ENCODE results near the gene MELK.
"Not testable (repeated sequence)": the region's sequence is repeated elsewhere in the genome, so short reads cannot be mapped to it uniquely, and the experiment has no call there.

The MELK gene

GRCh38 chr9:36572515-36573418 is at the start of gene MELK:
MELK (plus strand) TSS chr9:36572895; CDS start chr9:36581682, 8,787 bp downstream.
- H3K36me3 ChIP-seq (ENCODE audit: insufficient read depth, low read length): no peaks in the 10 kb centered on the region
- peaks cover 7% of the 10 kb centered on the region for H3K4me1 ChIP-seq (ENCODE audit: insufficient read depth, low read length)

GRCh38 chr9:36530224-36530623 is 42.5 kb upstream of the MELK start:
- no peak overlapping the region for H2AFZ ChIP-seq (ENCODE audit: low read depth, low read length)
- H3K27me3 ChIP-seq (ENCODE audit: insufficient read depth, low read length): no peaks in the 10 kb centered on the region
- peaks cover 3% of the 10 kb centered on the region for H3K4me1 ChIP-seq (ENCODE audit: insufficient read depth, low read length)
- H3K36me3 ChIP-seq (ENCODE audit: insufficient read depth, low read length): no peaks in the 10 kb centered on the region
- no peak overlapping the region for H3K4me3 ChIP-seq (ENCODE audit: low read length)
- H3K9me3 ChIP-seq (ENCODE audit: low read length): no peaks in the 10 kb centered on the region

More at GRCh38 chr9:36572515-36573418, at the start of gene MELK:
- Histone ChIP-seq H3K9me3 (ENCODE audit: low read length) (no peaks in the 10 kb centered on the region), H3K27me3 (ENCODE audit: insufficient read depth, low read length) (no peaks in the 10 kb centered on the region), H3K4me3 (ENCODE audit: low read length) (peak within 1 kb of the TSS; percentile 99), H2AFZ (ENCODE audit: low read depth, low read length) (peak within 1 kb of the TSS; percentile 98)

- no peaks in the 10 kb centered on the region for H3K36me3 ChIP-seq (ENCODE audit: insufficient read depth, low read length)
- no peak overlapping the region for H2AFZ ChIP-seq (ENCODE audit: low read depth, low read length)
- no peak overlapping the region for H3K4me3 ChIP-seq (ENCODE audit: low read length)
- no peaks in the 10 kb centered on the region for H3K9me3 ChIP-seq (ENCODE audit: low read length)
- H3K4me1 ChIP-seq (ENCODE audit: insufficient read depth, low read length): peaks cover 3% of the 10 kb centered on the region
- no peaks in the 10 kb centered on the region for H3K27me3 ChIP-seq (ENCODE audit: insufficient read depth, low read length)
Observed at GRCh38 chr9:36532353-36532752, 40.3 kb upstream of the MELK start.

- not testable (repeated sequence) for H3K27me3 ChIP-seq (ENCODE audit: insufficient read depth, low read length); H2AFZ ChIP-seq (ENCODE audit: low read depth, low read length); H3K4me1 ChIP-seq (ENCODE audit: insufficient read depth, low read length); H3K4me3 ChIP-seq (ENCODE audit: low read length); H3K9me3 ChIP-seq (ENCODE audit: low read length); H3K36me3 ChIP-seq (ENCODE audit: insufficient read depth, low read length)
Observed at GRCh38 chr9:36533726-36534125, 39.0 kb upstream of the MELK start.

- Histone ChIP-seq H2AFZ (ENCODE audit: low read depth, low read length) (no peak overlapping the region), H3K4me1 (ENCODE audit: insufficient read depth, low read length) (peaks cover 3% of the 10 kb centered on the region), H3K4me3 (ENCODE audit: low read length) (no peak overlapping the region), H3K27me3 (ENCODE audit: insufficient read depth, low read length) (no peaks in the 10 kb centered on the region), H3K36me3 (ENCODE audit: insufficient read depth, low read length) (no peaks in the 10 kb centered on the region), H3K9me3 (ENCODE audit: low read length) (no peaks in the 10 kb centered on the region)
Observed at GRCh38 chr9:36535107-36535506, 37.6 kb upstream of the MELK start.

GRCh38 chr9:36537861-36538260 is 34.8 kb upstream of the MELK start:
- no peak overlapping the region for H3K4me3 ChIP-seq (ENCODE audit: low read length)
- H3K27me3 ChIP-seq (ENCODE audit: insufficient read depth, low read length): no peaks in the 10 kb centered on the region
- no peaks in the 10 kb centered on the region for H3K9me3 ChIP-seq (ENCODE audit: low read length)
- peaks cover 3% of the 10 kb centered on the region for H3K4me1 ChIP-seq (ENCODE audit: insufficient read depth, low read length)
- H2AFZ ChIP-seq (ENCODE audit: low read depth, low read length): no peak overlapping the region
- no peaks in the 10 kb centered on the region for H3K36me3 ChIP-seq (ENCODE audit: insufficient read depth, low read length)

- Histone ChIP-seq H3K36me3 (ENCODE audit: insufficient read depth, low read length) (no peaks in the 10 kb centered on the region), H3K27me3 (ENCODE audit: insufficient read depth, low read length) (no peaks in the 10 kb centered on the region), H3K9me3 (ENCODE audit: low read length) (no peaks in the 10 kb centered on the region), H2AFZ (ENCODE audit: low read depth, low read length) (no peak overlapping the region), H3K4me1 (ENCODE audit: insufficient read depth, low read length) (no peaks in the 10 kb centered on the region), H3K4me3 (ENCODE audit: low read length) (no peak overlapping the region)
Observed at GRCh38 chr9:36542355-36542754, 30.3 kb upstream of the MELK start.

- Histone ChIP-seq H3K4me3 (ENCODE audit: low read length) (no peak overlapping the region), H3K4me1 (ENCODE audit: insufficient read depth, low read length) (no peaks in the 10 kb centered on the region), H3K9me3 (ENCODE audit: low read length) (no peaks in the 10 kb centered on the region), H2AFZ (ENCODE audit: low read depth, low read length) (no peak overlapping the region), H3K36me3 (ENCODE audit: insufficient read depth, low read length) (no peaks in the 10 kb centered on the region), H3K27me3 (ENCODE audit: insufficient read depth, low read length) (no peaks in the 10 kb centered on the region)
Observed at GRCh38 chr9:36543916-36544315, 28.8 kb upstream of the MELK start.

GRCh38 chr9:36547598-36547997 is 25.1 kb upstream of the MELK start:
- no peaks in the 10 kb centered on the region for H3K36me3 ChIP-seq (ENCODE audit: insufficient read depth, low read length)
- H2AFZ ChIP-seq (ENCODE audit: low read depth, low read length): no peak overlapping the region
- H3K27me3 ChIP-seq (ENCODE audit: insufficient read depth, low read length): no peaks in the 10 kb centered on the region
- no peaks in the 10 kb centered on the region for H3K9me3 ChIP-seq (ENCODE audit: low read length)
- H3K4me3 ChIP-seq (ENCODE audit: low read length): no peak overlapping the region
- H3K4me1 ChIP-seq (ENCODE audit: insufficient read depth, low read length): no peaks in the 10 kb centered on the region

GRCh38 chr9:36548454-36548853 is 24.2 kb upstream of the MELK start:
- Histone ChIP-seq H3K9me3 (ENCODE audit: low read length) (no peaks in the 10 kb centered on the region), H3K27me3 (ENCODE audit: insufficient read depth, low read length) (no peaks in the 10 kb centered on the region), H3K4me1 (ENCODE audit: insufficient read depth, low read length) (no peaks in the 10 kb centered on the region), H3K4me3 (ENCODE audit: low read length) (no peak overlapping the region), H3K36me3 (ENCODE audit: insufficient read depth, low read length) (no peaks in the 10 kb centered on the region), H2AFZ (ENCODE audit: low read depth, low read length) (no peak overlapping the region)

- no peak overlapping the region for H3K4me3 ChIP-seq (ENCODE audit: low read length)
- no peaks in the 10 kb centered on the region for H3K27me3 ChIP-seq (ENCODE audit: insufficient read depth, low read length)
- no peaks in the 10 kb centered on the region for H3K4me1 ChIP-seq (ENCODE audit: insufficient read depth, low read length)
- no peak overlapping the region for H2AFZ ChIP-seq (ENCODE audit: low read depth, low read length)
- no peaks in the 10 kb centered on the region for H3K9me3 ChIP-seq (ENCODE audit: low read length)
- no peaks in the 10 kb centered on the region for H3K36me3 ChIP-seq (ENCODE audit: insufficient read depth, low read length)
Observed at GRCh38 chr9:36550135-36550534, 22.6 kb upstream of the MELK start.

GRCh38 chr9:36550631-36551098 is 22.0 kb upstream of the MELK start:
- not testable (repeated sequence) for H3K4me1 ChIP-seq (ENCODE audit: insufficient read depth, low read length); H3K27me3 ChIP-seq (ENCODE audit: insufficient read depth, low read length); H3K9me3 ChIP-seq (ENCODE audit: low read length); H3K36me3 ChIP-seq (ENCODE audit: insufficient read depth, low read length); H3K4me3 ChIP-seq (ENCODE audit: low read length); H2AFZ ChIP-seq (ENCODE audit: low read depth, low read length)

- Histone ChIP-seq H3K4me3 (ENCODE audit: low read length) (no peak overlapping the region), H3K27me3 (ENCODE audit: insufficient read depth, low read length) (no peaks in the 10 kb centered on the region), H3K9me3 (ENCODE audit: low read length) (no peaks in the 10 kb centered on the region), H3K4me1 (ENCODE audit: insufficient read depth, low read length) (no peaks in the 10 kb centered on the region), H3K36me3 (ENCODE audit: insufficient read depth, low read length) (no peaks in the 10 kb centered on the region), H2AFZ (ENCODE audit: low read depth, low read length) (no peak overlapping the region)
Observed at GRCh38 chr9:36551129-36551528, 21.6 kb upstream of the MELK start.

GRCh38 chr9:36551910-36552309 is 20.8 kb upstream of the MELK start:
- Histone ChIP-seq H2AFZ (ENCODE audit: low read depth, low read length) (no peak overlapping the region), H3K4me1 (ENCODE audit: insufficient read depth, low read length) (no peaks in the 10 kb centered on the region), H3K36me3 (ENCODE audit: insufficient read depth, low read length) (no peaks in the 10 kb centered on the region), H3K9me3 (ENCODE audit: low read length) (no peaks in the 10 kb centered on the region), H3K27me3 (ENCODE audit: insufficient read depth, low read length) (no peaks in the 10 kb centered on the region), H3K4me3 (ENCODE audit: low read length) (no peak overlapping the region)
